HG03135 (cell line): Measurements from ENCODE around the gene CELF5.

Experiments
- ATAC-seq: cut with Tn5 transposase; IDR thresholded peaks from one replicate; pipeline ENCODE4 v1.9.1; 2021; ENCODE audit warnings: mild to moderate bottlenecking, moderate library complexity; ENCODE audit not compliant: unreplicated experiment

CELF5 gene

GRCh38 chr19:3270902-3271301 lies 46.4 kb downstream of the CELF5 start:
- no peak for ATAC-seq

GRCh38 chr19:3272401-3272931 lies 48.0 kb downstream of the CELF5 start:
- no peak for ATAC-seq

GRCh38 chr19:3272952-3273351 lies 48.5 kb downstream of the CELF5 start:
- ATAC-seq, result no peak

GRCh38 chr19:3274245-3274941 lies 49.9 kb downstream of the CELF5 start:
- ATAC-seq, result no peak

GRCh38 chr19:3274942-3275582 lies 50.6 kb downstream of the CELF5 start:
- ATAC-seq, result no peak

- ATAC-seq, result no peak
These were observed 51.3 kb downstream of the CELF5 start for GRCh38 chr19:3275583-3276340.

GRCh38 chr19:3276341-3276799 lies 51.9 kb downstream of the CELF5 start:
- ATAC-seq, result no peak

GRCh38 chr19:3277649-3278048 lies 53.2 kb downstream of the CELF5 start:
- ATAC-seq, result no peak

GRCh38 chr19:3278294-3278693 lies 53.8 kb downstream of the CELF5 start:
- ATAC-seq, result no peak

- ATAC-seq, result no peak
These were observed 54.3 kb downstream of the CELF5 start for GRCh38 chr19:3278749-3279148.

GRCh38 chr19:3279306-3279705 lies 54.8 kb downstream of the CELF5 start:
- ATAC-seq, result no peak

- no peak for ATAC-seq
These were observed 56.6 kb downstream of the CELF5 start for GRCh38 chr19:3281026-3281425.

- no peak for ATAC-seq
These were observed 57.7 kb downstream of the CELF5 start for GRCh38 chr19:3282155-3282554.

- ATAC-seq, result no peak
These were observed 58.1 kb downstream of the CELF5 start for GRCh38 chr19:3282564-3282963.

- ATAC-seq, result no peak
These were observed 58.8 kb downstream of the CELF5 start for GRCh38 chr19:3283246-3283751.

GRCh38 chr19:3283886-3284657 lies 59.6 kb downstream of the CELF5 start:
- no peak for ATAC-seq

- ATAC-seq, result peak; percentile 47
These were observed 60.5 kb downstream of the CELF5 start for GRCh38 chr19:3284759-3285646.

- ATAC-seq, result no peak
These were observed 61.3 kb downstream of the CELF5 start for GRCh38 chr19:3285647-3286176.

GRCh38 chr19:3287814-3288213 lies 63.4 kb downstream of the CELF5 start:
- no peak for ATAC-seq
